PFSK-1 (cell line): ENCODE data around the gene PFDN6.

Experiments used
- POLR2AphosphoS5 ChIP-seq: IDR thresholded peaks from 2 replicates; pipeline ENCODE4 v1.6.1; 2012; ENCODE audit warnings: low read depth, mild to moderate bottlenecking, control low read depth, low read length, moderate library complexity
- TAF1 ChIP-seq: IDR thresholded peaks from 2 replicates; pipeline ENCODE4 v1.6.1; 2012; ENCODE audit warnings: low read length, control low read depth, borderline replicate concordance; ENCODE audit not compliant: insufficient read depth

DNA sequence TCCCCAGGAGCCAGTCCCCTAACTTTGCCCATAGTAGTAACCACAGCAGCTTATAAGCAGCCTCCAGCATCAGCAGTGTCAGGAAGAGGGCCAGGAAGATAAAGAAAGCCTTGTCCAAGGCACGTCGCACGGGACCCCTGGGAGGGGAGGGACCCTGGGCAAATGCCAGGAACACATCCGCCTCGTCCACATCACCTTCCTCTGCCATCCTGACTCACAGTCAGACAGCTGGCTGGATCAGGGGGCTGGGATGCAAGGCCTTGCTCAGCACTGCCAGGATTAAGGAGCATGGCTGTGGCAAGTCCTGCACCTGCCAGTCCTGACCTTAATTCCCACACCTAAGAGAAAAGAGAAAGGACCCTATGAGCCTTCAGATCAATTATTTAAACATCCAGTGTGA is 39.7 kb downstream of the PFDN6 start:
- no peak for TF ChIP-seq POLR2AphosphoS5
- TF ChIP-seq TAF1, result no peak
